HAP-1 (cell line): ENCODE measurements around the gene NACC2.
A peak's percentile ranks its signal among the peaks of the same experiment; 100 is the strongest.

Experiments
- DNase-seq, 2 experiments: peaks; one replicate each; pipeline ENCODE4 v3.0.0-alpha.2; 2016 to 2020; ENCODE audit warnings: low spot score in 2 of 2
- H3K27me3 ChIP-seq: fragments of 250-450 bp; sonication (Bioruptor Pico); 2 replicates; pipeline ENCODE4 v1.5.1; 2020; ENCODE audit warnings: low read depth, mild to moderate bottlenecking, moderate library complexity
- H3K36me3 ChIP-seq: fragments of 250-450 bp; sonication (Bioruptor Pico); replicated peaks from 2 replicates; pipeline ENCODE4 v1.5.1; 2020; ENCODE audit warnings: mild to moderate bottlenecking
- H3K4me1 ChIP-seq: fragments of 250-450 bp; sonication (Bioruptor Pico); 2 replicates; pipeline ENCODE4 v1.5.1; 2020; ENCODE audit warnings: mild to moderate bottlenecking
- H3K4me3 ChIP-seq: fragments of 250-450 bp; sonication (Bioruptor Pico); 2 replicates; pipeline ENCODE4 v1.5.1; 2020; ENCODE audit warnings: mild to moderate bottlenecking, moderate library complexity
- H3K9me3 ChIP-seq: fragments of 250-450 bp; sonication (Bioruptor Pico); 2 replicates; pipeline ENCODE4 v1.5.1; 2020; ENCODE audit warnings: mild to moderate bottlenecking, moderate library complexity
- in situ Hi-C: fragments of 300-500 bp; cut with MboI; formaldehyde crosslinking; loops from 3 replicates; pipeline ENCODE4 v1.14.3; 2020; ENCODE audit warnings: low sequenced_read_pairs, inconsistent platforms, mixed read lengths

NACC2 gene

GRCh38 chr9:136019681-136020060, 75.4 kb downstream of the NACC2 start:
- DNase-seq: no peak
- Histone ChIP-seq H3K27me3 (no peaks in the 10 kb centered on the region), H3K4me1 (peaks cover 10% of the 10 kb centered on the region), H3K36me3 (no peaks in the 10 kb centered on the region; the same call in 1 of the 2 replicates), H3K4me3 (no peak overlapping the region), H3K9me3 (no peaks in the 10 kb centered on the region)
- in situ Hi-C loops: no loop called here

- in situ Hi-C loops: no loop called here
- H3K27me3 ChIP-seq: no peaks in the 10 kb centered on the region
- no peaks in the 10 kb centered on the region for H3K9me3 ChIP-seq
- H3K4me3 ChIP-seq: no peak overlapping the region
- no peaks in the 10 kb centered on the region; the same call in 1 of the 2 replicates for H3K36me3 ChIP-seq
- H3K4me1 ChIP-seq: peaks cover 10% of the 10 kb centered on the region
- DNase-seq: no peak
Measured at GRCh38 chr9:136019041-136019680, 75.9 kb downstream of the NACC2 start.

GRCh38 chr9:136018257-136019031, 76.6 kb downstream of the NACC2 start:
- no peak for DNase-seq
- Histone ChIP-seq H3K36me3 (no peaks in the 10 kb centered on the region; the same call in 1 of the 2 replicates), H3K4me1 (peaks cover 10% of the 10 kb centered on the region), H3K27me3 (no peaks in the 10 kb centered on the region), H3K9me3 (no peaks in the 10 kb centered on the region), H3K4me3 (no peak overlapping the region)
- in situ Hi-C loops: no loop called here

- H3K4me1 ChIP-seq: peaks cover 10% of the 10 kb centered on the region
- H3K4me3 ChIP-seq: no peak overlapping the region
- H3K9me3 ChIP-seq: no peaks in the 10 kb centered on the region
- no peaks in the 10 kb centered on the region for H3K27me3 ChIP-seq
- H3K36me3 ChIP-seq: no peaks in the 10 kb centered on the region; the same call in 1 of the 2 replicates
- in situ Hi-C loops: no loop called here
- peak in 1 of 2 experiments; percentile 6 for DNase-seq
Measured at GRCh38 chr9:136017289-136018190, 77.5 kb downstream of the NACC2 start.

- Histone ChIP-seq H3K27me3 (no peaks in the 10 kb centered on the region), H3K9me3 (no peaks in the 10 kb centered on the region), H3K4me3 (no peak overlapping the region), H3K36me3 (no peaks in the 10 kb centered on the region; the same call in 1 of the 2 replicates), H3K4me1 (peaks cover 10% of the 10 kb centered on the region)
- DNase-seq: peak in 1 of 2 experiments; percentile 11
- in situ Hi-C loops: no loop called here
Measured at GRCh38 chr9:136016572-136017288, 78.4 kb downstream of the NACC2 start.

- in situ Hi-C loops: no loop called here
- Histone ChIP-seq H3K4me3 (no peak overlapping the region), H3K27me3 (no peaks in the 10 kb centered on the region), H3K36me3 (peaks cover under 1% of the 10 kb centered on the region; the same call in 1 of the 2 replicates), H3K4me1 (peaks cover 5% of the 10 kb centered on the region), H3K9me3 (no peaks in the 10 kb centered on the region)
- peak in 1 of 2 experiments; percentile 20 for DNase-seq
Measured at GRCh38 chr9:136015656-136016571, 79.2 kb downstream of the NACC2 start.

- no peaks in the 10 kb centered on the region for H3K9me3 ChIP-seq
- in situ Hi-C loops: no loop called here
- H3K36me3 ChIP-seq: peaks cover 3% of the 10 kb centered on the region; the same call in 1 of the 2 replicates
- no peak for DNase-seq
- no peaks in the 10 kb centered on the region for H3K4me1 ChIP-seq
- H3K4me3 ChIP-seq: no peak overlapping the region
- H3K27me3 ChIP-seq: no peaks in the 10 kb centered on the region
Measured at GRCh38 chr9:136014924-136015633, 80.0 kb downstream of the NACC2 start.

- Histone ChIP-seq H3K4me3 (no peak overlapping the region), H3K27me3 (no peaks in the 10 kb centered on the region), H3K9me3 (no peaks in the 10 kb centered on the region), H3K36me3 (peaks cover 3% of the 10 kb centered on the region; the same call in 1 of the 2 replicates), H3K4me1 (no peaks in the 10 kb centered on the region)
- in situ Hi-C loops: no loop called here
- no peak for DNase-seq
Measured at GRCh38 chr9:136014147-136014923, 80.8 kb downstream of the NACC2 start.

- Histone ChIP-seq H3K4me1 (no peaks in the 10 kb centered on the region), H3K9me3 (no peaks in the 10 kb centered on the region), H3K27me3 (no peaks in the 10 kb centered on the region), H3K4me3 (no peak overlapping the region), H3K36me3 (peaks cover 3% of the 10 kb centered on the region; the same call in 1 of the 2 replicates)
- in situ Hi-C loops: no loop called here
- peak in 1 of 2 experiments; percentile 5 for DNase-seq
Measured at GRCh38 chr9:136013524-136014034, 81.5 kb downstream of the NACC2 start.

GRCh38 chr9:136013116-136013515, 82.0 kb downstream of the NACC2 start:
- H3K4me1 ChIP-seq: no peaks in the 10 kb centered on the region
- no peaks in the 10 kb centered on the region for H3K9me3 ChIP-seq
- no peaks in the 10 kb centered on the region for H3K27me3 ChIP-seq
- DNase-seq: no peak
- in situ Hi-C loops: no loop called here
- no peak overlapping the region for H3K4me3 ChIP-seq
- peaks cover 3% of the 10 kb centered on the region; the same call in 1 of the 2 replicates for H3K36me3 ChIP-seq

- no peaks in the 10 kb centered on the region for H3K4me1 ChIP-seq
- in situ Hi-C loops: no loop called here
- H3K36me3 ChIP-seq: peaks cover 3% of the 10 kb centered on the region; the same call in 1 of the 2 replicates
- H3K9me3 ChIP-seq: no peaks in the 10 kb centered on the region
- no peak for DNase-seq
- H3K4me3 ChIP-seq: no peak overlapping the region
- H3K27me3 ChIP-seq: no peaks in the 10 kb centered on the region
Measured at GRCh38 chr9:136012651-136013050, 82.4 kb downstream of the NACC2 start.
